Brain microvascular endothelial cell (primary cell): Measurements from ENCODE around the gene PPP1R14C.
"Not testable (repeated sequence)": the region's sequence is repeated elsewhere in the genome, so short reads cannot be mapped to it uniquely, and the experiment has no call there.

ENCODE experiments used
- DNase-seq: peaks from one replicate; pipeline ENCODE4 v3.0.0-alpha.2; 2020
- H3K27ac ChIP-seq: fragments of 250-450 bp; sonication (Bioruptor Pico); 2 replicates; pipeline ENCODE4 v1.5.1; 2020; ENCODE audit warnings: mild to moderate bottlenecking, moderate library complexity
- H3K27me3 ChIP-seq: fragments of 250-450 bp; sonication (Bioruptor Pico); replicated peaks from 2 replicates; pipeline ENCODE4 v1.5.1; 2020; ENCODE audit warnings: mild to moderate bottlenecking
- H3K36me3 ChIP-seq: fragments of 250-450 bp; sonication (Bioruptor Pico); replicated peaks from 2 replicates; pipeline ENCODE4 v1.5.1; 2020; ENCODE audit warnings: mild to moderate bottlenecking
- H3K4me3 ChIP-seq: 2 replicates; pipeline ENCODE4 v1.5.1; 2011; ENCODE audit warnings: low read depth, mild to moderate bottlenecking, control low read depth, low read length, moderate library complexity
- CTCF ChIP-seq: IDR thresholded peaks from 2 replicates; pipeline ENCODE4 v1.5.1; 2011; ENCODE audit warnings: low read depth, mild to moderate bottlenecking, moderate library complexity, low read length, control low read depth, inconsistent platforms; ENCODE audit errors: missing control alignments
- in situ Hi-C: cut with HindIII; loops from 2 replicates; pipeline ENCODE4 v1.10.0; 2017; ENCODE audit warnings: low sequenced_read_pairs, low pct_ligation_motif_present

The PPP1R14C gene

GRCh38 chr6:150129616-150130505 lies 13.0 kb upstream of the PPP1R14C start:
- Histone ChIP-seq H3K27me3 (no peaks in the 10 kb centered on the region), H3K4me3 (no peak overlapping the region), H3K36me3 (no peaks in the 10 kb centered on the region), H3K27ac (no peak overlapping the region)
- DNase-seq: no peak
- in situ Hi-C loops: no loop called here
- no peak for TF ChIP-seq CTCF

DNA sequence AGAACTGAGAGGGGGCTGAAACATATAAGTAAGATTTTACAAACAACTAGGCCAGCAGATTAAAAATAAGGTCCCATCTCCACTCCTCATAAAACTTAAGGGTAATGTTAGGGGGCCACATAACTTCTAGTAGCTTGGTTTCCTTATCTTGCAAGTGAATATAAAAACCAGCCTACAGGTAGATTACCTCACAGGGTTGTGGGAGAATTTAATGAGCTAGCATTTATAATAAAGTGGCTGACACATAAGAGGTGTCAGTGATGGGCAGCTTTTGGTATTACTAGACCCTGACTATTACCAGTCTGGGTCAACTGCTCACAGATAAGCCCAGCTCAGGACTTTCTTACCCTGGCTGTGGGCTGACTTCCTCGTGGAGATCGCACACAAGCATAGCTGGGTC lies 9.2 kb upstream of the PPP1R14C start:
- Histone ChIP-seq H3K36me3 (no peaks in the 10 kb centered on the region), H3K4me3 (no peak overlapping the region), H3K27ac (no peak overlapping the region), H3K27me3 (peaks cover 2% of the 10 kb centered on the region)
- no peak for DNase-seq
- in situ Hi-C loops: no loop called here
- TF ChIP-seq CTCF: no peak

- no peak overlapping the region for H3K4me3 ChIP-seq
- no peak for DNase-seq
- no peak overlapping the region for H3K27ac ChIP-seq
- no peak for TF ChIP-seq CTCF
- in situ Hi-C loops: no loop called here
- H3K36me3 ChIP-seq: no peaks in the 10 kb centered on the region
- peaks cover 2% of the 10 kb centered on the region for H3K27me3 ChIP-seq
Measured at GRCh38 chr6:150134280-150134920, 8.4 kb upstream of the PPP1R14C start.

DNA sequence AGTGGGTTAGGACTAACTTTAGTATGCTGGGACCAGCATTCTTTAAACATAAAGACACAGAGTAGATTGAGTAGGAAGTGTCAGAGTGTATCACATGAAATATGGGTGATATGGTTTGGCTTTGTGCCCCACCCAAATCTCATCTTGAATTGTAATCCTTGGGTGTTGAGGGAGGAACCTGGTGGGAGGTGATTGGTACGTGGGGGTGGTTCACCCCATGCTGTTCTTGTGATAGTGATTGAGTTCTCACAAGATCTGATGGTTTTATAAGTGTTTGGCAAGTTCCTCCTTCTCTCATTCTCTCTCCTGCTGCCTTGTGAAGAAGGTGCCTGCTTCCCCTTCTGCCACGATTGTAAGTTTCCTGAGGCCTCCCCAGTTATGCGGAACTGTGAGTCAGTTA lies 5.1 kb upstream of the PPP1R14C start:
- in situ Hi-C loops, H3K4me3 ChIP-seq, DNase-seq, H3K27ac ChIP-seq, H3K36me3 ChIP-seq: not testable (repeated sequence)
- H3K27me3 ChIP-seq: peaks cover 28% of the 10 kb centered on the region

DNA sequence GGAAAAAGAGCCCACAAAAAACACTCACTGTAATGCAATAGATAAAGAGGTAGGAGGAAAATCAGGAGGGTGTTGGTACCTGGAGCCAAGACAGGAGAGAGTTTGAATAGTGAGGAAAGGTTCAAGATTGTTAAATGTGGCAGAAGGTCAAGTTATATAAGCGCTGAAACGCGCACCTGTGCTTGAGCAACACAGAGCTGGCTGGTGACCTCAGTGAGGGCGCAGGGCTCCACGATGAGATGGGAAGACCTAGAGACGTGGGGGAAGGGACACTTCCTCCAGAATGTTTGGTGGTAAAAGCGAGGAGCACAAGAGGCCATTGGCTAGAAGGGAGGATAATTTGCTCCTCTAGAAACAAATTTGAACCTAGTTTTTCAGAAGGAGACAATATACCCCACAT lies 4.2 kb upstream of the PPP1R14C start:
- Histone ChIP-seq H3K27ac (no peak overlapping the region), H3K4me3 (no peak overlapping the region), H3K27me3 (peaks cover 37% of the 10 kb centered on the region), H3K36me3 (no peaks in the 10 kb centered on the region)
- DNase-seq: no peak
- TF ChIP-seq CTCF: no peak
- in situ Hi-C loops: no loop called here

GRCh38 chr6:150139533-150139932 lies 3.3 kb upstream of the PPP1R14C start:
- TF ChIP-seq CTCF: no peak
- in situ Hi-C loops: no loop called here
- no peaks in the 10 kb centered on the region for H3K36me3 ChIP-seq
- H3K4me3 ChIP-seq: no peak overlapping the region
- H3K27ac ChIP-seq: no peak overlapping the region
- H3K27me3 ChIP-seq: peaks cover 46% of the 10 kb centered on the region
- DNase-seq: no peak
